ENCODE results near the gene DLEC1.
A peak's percentile ranks its signal among the peaks of the same experiment; 100 is the strongest.

Gene DLEC1

DNA sequence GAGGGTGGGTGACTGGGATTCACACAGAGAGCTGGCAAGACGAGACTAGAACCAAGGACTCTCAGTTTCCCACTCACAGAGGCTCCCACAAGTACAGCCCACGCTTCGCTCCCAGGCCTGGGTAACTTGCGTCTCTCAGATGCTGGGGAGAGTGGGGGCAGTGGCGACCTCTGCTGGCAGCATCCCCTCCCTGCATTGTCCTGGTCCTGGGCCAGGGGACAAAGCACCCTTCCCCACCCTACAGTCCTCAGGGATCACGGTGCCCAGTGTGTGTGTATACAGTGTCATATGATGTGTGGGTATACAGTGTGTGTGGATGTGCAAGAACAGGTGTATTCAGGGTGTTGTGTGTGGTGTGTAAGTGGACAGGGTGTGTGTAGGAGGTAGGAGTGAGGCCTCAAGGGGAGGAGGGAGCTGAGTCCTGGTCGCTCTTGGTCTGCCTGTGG is 35.6 kb upstream of the DLEC1 start:
- TF ChIP-seq, protein P1, sequence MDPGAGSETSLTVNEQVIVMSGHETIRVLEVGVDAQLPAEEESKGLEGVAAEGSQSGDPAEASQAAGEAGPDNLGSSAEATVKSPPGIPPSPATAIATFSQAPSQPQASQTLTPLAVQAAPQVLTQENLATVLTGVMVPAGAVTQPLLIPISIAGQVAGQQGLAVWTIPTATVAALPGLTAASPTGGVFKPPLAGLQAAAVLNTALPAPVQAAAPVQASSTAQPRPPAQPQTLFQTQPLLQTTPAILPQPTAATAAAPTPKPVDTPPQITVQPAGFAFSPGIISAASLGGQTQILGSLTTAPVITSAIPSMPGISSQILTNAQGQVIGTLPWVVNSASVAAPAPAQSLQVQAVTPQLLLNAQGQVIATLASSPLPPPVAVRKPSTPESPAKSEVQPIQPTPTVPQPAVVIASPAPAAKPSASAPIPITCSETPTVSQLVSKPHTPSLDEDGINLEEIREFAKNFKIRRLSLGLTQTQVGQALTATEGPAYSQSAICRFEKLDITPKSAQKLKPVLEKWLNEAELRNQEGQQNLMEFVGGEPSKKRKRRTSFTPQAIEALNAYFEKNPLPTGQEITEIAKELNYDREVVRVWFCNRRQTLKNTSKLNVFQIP (CRISPR knock-in tag; IDR thresholded peaks at IDR 0.05; ENCODE audit: borderline replicate concordance, low read depth) = no peak
- TF ChIP-seq ZFP30 (CRISPR knock-in tag; IDR thresholded peaks at IDR 0.05) (no peak), ISL1 (CRISPR knock-in tag; IDR thresholded peaks at IDR 0.05) (no peak), ZNF70 (CRISPR knock-in tag; IDR thresholded peaks at IDR 0.05) (no peak), ARNTL (CRISPR knock-in tag; IDR thresholded peaks at IDR 0.05; ENCODE audit: borderline replicate concordance, low read depth) (no peak), GLIS3 (CRISPR knock-in tag; IDR thresholded peaks at IDR 0.05) (no peak), PPARA (CRISPR knock-in tag; IDR thresholded peaks at IDR 0.05; ENCODE audit: borderline replicate concordance) (no peak), ZNF565 (CRISPR knock-in tag; conservative IDR thresholded peaks at IDR 0.05; ENCODE audit: low read depth) (no peak), ZNF8 (CRISPR knock-in tag; IDR thresholded peaks at IDR 0.05) (no peak), TCF4 (CRISPR knock-in tag; IDR thresholded peaks at IDR 0.05; ENCODE audit: borderline replicate concordance) (no peak), SNAI2 (CRISPR knock-in tag; IDR thresholded peaks at IDR 0.05) (no peak), ESRRG (CRISPR knock-in tag; IDR thresholded peaks at IDR 0.05) (no peak), RARB (CRISPR knock-in tag; IDR thresholded peaks at IDR 0.05) (no peak), TOX (CRISPR knock-in tag; IDR thresholded peaks at IDR 0.05; ENCODE audit: borderline replicate concordance) (no peak), CSDC2 (CRISPR knock-in tag; IDR thresholded peaks at IDR 0.05) (no peak), BACH2 (CRISPR knock-in tag; IDR thresholded peaks at IDR 0.05; ENCODE audit: borderline replicate concordance) (no peak)
- TF ChIP-seq, protein P2, sequence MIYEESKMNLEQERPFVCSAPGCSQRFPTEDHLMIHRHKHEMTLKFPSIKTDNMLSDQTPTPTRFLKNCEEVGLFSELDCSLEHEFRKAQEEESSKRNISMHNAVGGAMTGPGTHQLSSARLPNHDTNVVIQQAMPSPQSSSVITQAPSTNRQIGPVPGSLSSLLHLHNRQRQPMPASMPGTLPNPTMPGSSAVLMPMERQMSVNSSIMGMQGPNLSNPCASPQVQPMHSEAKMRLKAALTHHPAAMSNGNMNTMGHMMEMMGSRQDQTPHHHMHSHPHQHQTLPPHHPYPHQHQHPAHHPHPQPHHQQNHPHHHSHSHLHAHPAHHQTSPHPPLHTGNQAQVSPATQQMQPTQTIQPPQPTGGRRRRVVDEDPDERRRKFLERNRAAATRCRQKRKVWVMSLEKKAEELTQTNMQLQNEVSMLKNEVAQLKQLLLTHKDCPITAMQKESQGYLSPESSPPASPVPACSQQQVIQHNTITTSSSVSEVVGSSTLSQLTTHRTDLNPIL (CRISPR knock-in tag; IDR thresholded peaks at IDR 0.05; ENCODE audit: low read depth) = no peak
- TF ChIP-seq, protein P3, sequence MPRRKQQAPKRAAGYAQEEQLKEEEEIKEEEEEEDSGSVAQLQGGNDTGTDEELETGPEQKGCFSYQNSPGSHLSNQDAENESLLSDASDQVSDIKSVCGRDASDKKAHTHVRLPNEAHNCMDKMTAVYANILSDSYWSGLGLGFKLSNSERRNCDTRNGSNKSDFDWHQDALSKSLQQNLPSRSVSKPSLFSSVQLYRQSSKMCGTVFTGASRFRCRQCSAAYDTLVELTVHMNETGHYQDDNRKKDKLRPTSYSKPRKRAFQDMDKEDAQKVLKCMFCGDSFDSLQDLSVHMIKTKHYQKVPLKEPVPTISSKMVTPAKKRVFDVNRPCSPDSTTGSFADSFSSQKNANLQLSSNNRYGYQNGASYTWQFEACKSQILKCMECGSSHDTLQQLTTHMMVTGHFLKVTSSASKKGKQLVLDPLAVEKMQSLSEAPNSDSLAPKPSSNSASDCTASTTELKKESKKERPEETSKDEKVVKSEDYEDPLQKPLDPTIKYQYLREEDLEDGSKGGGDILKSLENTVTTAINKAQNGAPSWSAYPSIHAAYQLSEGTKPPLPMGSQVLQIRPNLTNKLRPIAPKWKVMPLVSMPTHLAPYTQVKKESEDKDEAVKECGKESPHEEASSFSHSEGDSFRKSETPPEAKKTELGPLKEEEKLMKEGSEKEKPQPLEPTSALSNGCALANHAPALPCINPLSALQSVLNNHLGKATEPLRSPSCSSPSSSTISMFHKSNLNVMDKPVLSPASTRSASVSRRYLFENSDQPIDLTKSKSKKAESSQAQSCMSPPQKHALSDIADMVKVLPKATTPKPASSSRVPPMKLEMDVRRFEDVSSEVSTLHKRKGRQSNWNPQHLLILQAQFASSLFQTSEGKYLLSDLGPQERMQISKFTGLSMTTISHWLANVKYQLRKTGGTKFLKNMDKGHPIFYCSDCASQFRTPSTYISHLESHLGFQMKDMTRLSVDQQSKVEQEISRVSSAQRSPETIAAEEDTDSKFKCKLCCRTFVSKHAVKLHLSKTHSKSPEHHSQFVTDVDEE (CRISPR knock-in tag; IDR thresholded peaks at IDR 0.05) = no peak
- TF ChIP-seq, protein P4, sequence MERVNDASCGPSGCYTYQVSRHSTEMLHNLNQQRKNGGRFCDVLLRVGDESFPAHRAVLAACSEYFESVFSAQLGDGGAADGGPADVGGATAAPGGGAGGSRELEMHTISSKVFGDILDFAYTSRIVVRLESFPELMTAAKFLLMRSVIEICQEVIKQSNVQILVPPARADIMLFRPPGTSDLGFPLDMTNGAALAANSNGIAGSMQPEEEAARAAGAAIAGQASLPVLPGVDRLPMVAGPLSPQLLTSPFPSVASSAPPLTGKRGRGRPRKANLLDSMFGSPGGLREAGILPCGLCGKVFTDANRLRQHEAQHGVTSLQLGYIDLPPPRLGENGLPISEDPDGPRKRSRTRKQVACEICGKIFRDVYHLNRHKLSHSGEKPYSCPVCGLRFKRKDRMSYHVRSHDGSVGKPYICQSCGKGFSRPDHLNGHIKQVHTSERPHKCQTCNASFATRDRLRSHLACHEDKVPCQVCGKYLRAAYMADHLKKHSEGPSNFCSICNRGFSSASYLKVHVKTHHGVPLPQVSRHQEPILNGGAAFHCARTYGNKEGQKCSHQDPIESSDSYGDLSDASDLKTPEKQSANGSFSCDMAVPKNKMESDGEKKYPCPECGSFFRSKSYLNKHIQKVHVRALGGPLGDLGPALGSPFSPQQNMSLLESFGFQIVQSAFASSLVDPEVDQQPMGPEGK (CRISPR knock-in tag; IDR thresholded peaks at IDR 0.05; ENCODE audit: borderline replicate concordance) = no peak

DNA sequence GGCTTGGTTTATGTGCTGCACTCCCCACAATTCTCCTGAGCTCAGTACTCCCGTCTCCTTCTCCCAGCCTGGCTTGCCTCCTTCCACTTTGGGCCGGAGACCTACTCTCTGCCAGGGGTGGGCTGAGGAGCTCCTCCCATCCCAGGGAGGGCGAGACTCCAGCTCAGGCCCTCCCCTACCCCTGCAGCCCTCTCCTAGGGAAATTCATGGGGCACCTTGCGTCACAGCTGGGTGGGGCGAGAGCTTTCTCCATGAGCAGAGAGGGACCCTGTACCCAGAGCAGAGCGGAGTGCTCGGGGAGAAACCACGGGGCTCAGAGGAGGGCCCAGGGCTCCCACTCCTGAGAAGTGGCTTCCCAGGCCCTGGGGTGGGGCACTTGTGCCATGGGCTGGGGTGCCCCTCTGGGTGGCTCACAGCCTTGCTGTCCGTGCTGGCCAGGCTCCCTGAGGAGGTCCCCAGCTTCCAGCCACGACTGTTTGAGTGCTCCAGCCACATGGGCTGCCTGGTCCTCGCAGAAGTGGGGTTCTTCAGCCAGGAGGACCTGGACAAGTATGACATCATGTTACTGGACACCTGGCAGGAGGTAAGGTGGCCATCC is 35.1 kb upstream of the DLEC1 start:
- ATAC-seq = no peak; the same call in 2 of the 3 replicates
- TF ChIP-seq, protein P5, sequence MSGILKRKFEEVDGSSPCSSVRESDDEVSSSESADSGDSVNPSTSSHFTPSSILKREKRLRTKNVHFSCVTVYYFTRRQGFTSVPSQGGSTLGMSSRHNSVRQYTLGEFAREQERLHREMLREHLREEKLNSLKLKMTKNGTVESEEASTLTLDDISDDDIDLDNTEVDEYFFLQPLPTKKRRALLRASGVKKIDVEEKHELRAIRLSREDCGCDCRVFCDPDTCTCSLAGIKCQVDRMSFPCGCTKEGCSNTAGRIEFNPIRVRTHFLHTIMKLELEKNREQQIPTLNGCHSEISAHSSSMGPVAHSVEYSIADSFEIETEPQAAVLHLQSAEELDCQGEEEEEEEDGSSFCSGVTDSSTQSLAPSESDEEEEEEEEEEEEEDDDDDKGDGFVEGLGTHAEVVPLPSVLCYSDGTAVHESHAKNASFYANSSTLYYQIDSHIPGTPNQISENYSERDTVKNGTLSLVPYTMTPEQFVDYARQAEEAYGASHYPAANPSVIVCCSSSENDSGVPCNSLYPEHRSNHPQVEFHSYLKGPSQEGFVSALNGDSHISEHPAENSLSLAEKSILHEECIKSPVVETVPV (CRISPR knock-in tag; IDR thresholded peaks at IDR 0.05) = no peak
- TF ChIP-seq, protein P3 (CRISPR knock-in tag; IDR thresholded peaks at IDR 0.05) = no peak
- TF ChIP-seq GLIS3 (CRISPR knock-in tag; IDR thresholded peaks at IDR 0.05) (no peak), ARNTL (CRISPR knock-in tag; IDR thresholded peaks at IDR 0.05; ENCODE audit: borderline replicate concordance, low read depth) (no peak)

More for the DNA sequence above, 35.6 kb upstream of the DLEC1 start:
- peak; percentile 65 for ATAC-seq

Measured in SK-N-SH treated with all-trans-retinoic acid at 6 μM for 48 hours (cell line).